Glutamatergic neuron (in vitro differentiated cells): ENCODE data around the gene C1orf159. TPM values are rescaled to one million over a fixed set of nuclear protein-coding genes. Genes with fewer than 3 reads are reported as not detected.

ENCODE experiments used
- DNase-seq: peaks from one replicate; pipeline ENCODE4 v3.0.0; 2022
- H3K27ac Mint-ChIP-seq: one replicate; pipeline ENCODE4 v1.8.0; 2020; ENCODE audit warnings: mild to moderate bottlenecking, mixed read lengths, inconsistent platforms; ENCODE audit not compliant: unreplicated experiment
- H3K27me3 Mint-ChIP-seq: one replicate; pipeline ENCODE4 v1.8.0; 2020; ENCODE audit warnings: mild to moderate bottlenecking, moderate library complexity, mixed read lengths, inconsistent platforms; ENCODE audit not compliant: unreplicated experiment
- H3K36me3 Mint-ChIP-seq: one replicate; pipeline ENCODE4 v1.8.0; 2020; ENCODE audit warnings: mild to moderate bottlenecking, mixed read lengths, inconsistent platforms; ENCODE audit not compliant: unreplicated experiment
- H3K4me1 Mint-ChIP-seq: one replicate; pipeline ENCODE4 v1.8.0; 2020; ENCODE audit warnings: mild to moderate bottlenecking, low read depth, mixed read lengths, inconsistent platforms; ENCODE audit not compliant: unreplicated experiment
- H3K4me3 Mint-ChIP-seq: one replicate; pipeline ENCODE4 v1.8.0; 2020; ENCODE audit warnings: mild to moderate bottlenecking, mixed read lengths, inconsistent platforms; ENCODE audit not compliant: unreplicated experiment
- H3K9me3 Mint-ChIP-seq: one replicate; pipeline ENCODE4 v1.8.0; 2020; ENCODE audit warnings: mild to moderate bottlenecking, moderate library complexity, mixed read lengths, inconsistent platforms; ENCODE audit not compliant: unreplicated experiment
- CTCF ChIP-seq: fragments of 200-600 bp; sonication (generic); IDR thresholded peaks from one replicate; pipeline ENCODE4 v1.5.0; 2021; ENCODE audit not compliant: partially characterized antibody, unreplicated experiment
- total RNA-seq: library from RNA; stranded (reverse); fragmentation: NEBNext Ultra II Directional; extraction: Animal tissue kit (Norgen Biotek cat#: 25700); gene quantifications from one replicate; pipeline ENCODE4 v1.2.1, GENCODE V29; 2021; ENCODE audit not compliant: unreplicated experiment

C1orf159 gene
- total RNA-seq, 1 donor from 2014 or later: 24.5 TPM

- Mint-ChIP-seq H3K27me3 (peaks cover 19% of the 10 kb centered on the region), H3K9me3 (peaks cover 15% of the 10 kb centered on the region), H3K4me3 (no peak overlapping the region), H3K36me3 (peaks cover 4% of the 10 kb centered on the region), H3K27ac (peak overlapping the region; percentile 74), H3K4me1 (peaks cover 14% of the 10 kb centered on the region)
- no peak for TF ChIP-seq CTCF
- no peak for DNase-seq
Observed at GRCh38 chr1:1118011-1118875, 2.4 kb upstream of the C1orf159 start.

GRCh38 chr1:1117469-1117831 lies 1.6 kb upstream of the C1orf159 start:
- Mint-ChIP-seq H3K4me1 (peaks cover 12% of the 10 kb centered on the region), H3K4me3 (peak overlapping the region; percentile 49), H3K27ac (no peak overlapping the region), H3K27me3 (peaks cover 21% of the 10 kb centered on the region), H3K36me3 (peaks cover 6% of the 10 kb centered on the region), H3K9me3 (peaks cover 12% of the 10 kb centered on the region)
- TF ChIP-seq CTCF: no peak
- no peak for DNase-seq

DNA sequence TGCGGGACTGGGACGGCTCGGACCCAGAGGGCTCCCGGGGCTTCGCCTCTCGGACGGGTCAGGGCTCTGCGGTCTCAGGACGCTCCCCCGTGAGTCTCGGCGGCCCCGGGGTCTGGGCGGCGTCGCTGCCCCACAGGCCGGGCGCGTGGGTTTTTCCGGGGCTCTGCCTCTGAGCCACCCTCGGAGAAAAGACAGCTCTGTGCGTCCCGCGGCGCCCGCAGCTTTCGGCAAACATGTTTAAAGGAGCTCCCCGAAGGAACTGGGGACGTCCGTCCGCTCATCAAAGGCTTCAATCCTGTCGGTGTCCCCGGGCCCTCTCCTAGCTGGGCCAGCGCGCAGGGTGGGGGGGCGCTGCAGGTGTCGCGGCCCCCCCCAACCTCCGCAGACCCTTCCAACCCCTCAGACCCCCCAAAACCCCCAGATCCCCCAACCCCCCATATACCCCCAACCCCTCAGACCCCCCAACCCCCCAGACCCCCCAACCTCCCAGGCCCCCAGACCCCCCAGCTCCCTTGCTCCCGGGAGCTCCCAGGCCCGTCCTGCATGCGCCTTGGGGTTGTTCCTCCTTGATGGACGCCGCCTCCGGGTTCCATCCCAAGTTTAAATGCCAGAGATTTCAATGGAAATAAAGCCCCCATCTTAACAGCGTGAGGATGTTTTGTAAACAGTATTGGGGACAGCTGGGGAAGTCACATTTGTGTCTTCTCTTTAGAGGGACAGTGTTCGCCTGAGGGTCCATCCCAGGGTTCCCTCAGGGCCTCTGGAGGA lies 996 bp upstream of the C1orf159 start:
- Mint-ChIP-seq H3K27me3 (peaks cover 21% of the 10 kb centered on the region), H3K4me1 (peaks cover 12% of the 10 kb centered on the region), H3K27ac (no peak overlapping the region), H3K36me3 (peaks cover 6% of the 10 kb centered on the region), H3K4me3 (peak overlapping the region; percentile 49), H3K9me3 (peaks cover 16% of the 10 kb centered on the region)
- no peak for TF ChIP-seq CTCF
- no peak for DNase-seq

DNA sequence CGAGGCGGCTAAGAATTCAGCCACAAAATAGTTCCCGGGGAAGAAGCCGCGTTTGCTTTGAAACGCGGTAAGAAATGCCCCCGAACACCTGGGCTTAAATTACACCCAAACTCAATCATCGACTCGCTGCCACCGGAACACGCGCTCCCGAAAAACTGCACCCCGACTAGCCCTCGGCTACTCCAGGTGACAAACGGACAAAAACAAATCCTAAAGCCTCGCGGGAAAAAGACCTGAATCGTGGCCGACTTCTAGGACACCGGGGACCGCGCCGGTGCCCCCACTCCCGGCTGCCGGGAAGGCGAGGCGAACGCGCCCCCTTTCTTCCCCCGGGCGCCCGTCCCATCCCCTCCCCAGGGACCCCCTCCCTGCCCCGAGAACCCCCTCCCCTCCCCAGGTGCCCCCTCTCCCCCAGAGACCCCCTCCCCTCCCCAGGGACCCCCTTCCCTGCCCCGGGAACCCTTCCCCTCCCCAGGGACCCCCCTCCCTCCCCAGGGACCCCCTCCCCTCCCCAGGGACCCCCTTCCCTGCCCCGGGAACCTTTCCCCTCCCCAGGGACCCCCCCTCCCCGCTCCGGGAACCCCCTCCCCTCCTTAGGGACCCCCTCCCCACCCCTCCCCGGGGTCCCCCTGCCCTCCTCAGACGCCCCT lies 628 bp downstream of the C1orf159 start:
- Mint-ChIP-seq H3K4me1 (peaks cover 12% of the 10 kb centered on the region), H3K4me3 (peak overlapping the region; percentile 83), H3K27me3 (peaks cover 25% of the 10 kb centered on the region), H3K9me3 (peaks cover 17% of the 10 kb centered on the region), H3K36me3 (peaks cover 6% of the 10 kb centered on the region), H3K27ac (peak overlapping the region; percentile 33)
- no peak for DNase-seq
- TF ChIP-seq CTCF: no peak
